NK-92 (cell line): Measurements from ENCODE around the gene GAB2.

Source experiments
- DNase-seq: peaks from one replicate; lab custom pipeline; 2025; ENCODE audit not compliant: unreplicated experiment; lab: John Stamatoyannopoulos, UW

Gene GAB2

DNA sequence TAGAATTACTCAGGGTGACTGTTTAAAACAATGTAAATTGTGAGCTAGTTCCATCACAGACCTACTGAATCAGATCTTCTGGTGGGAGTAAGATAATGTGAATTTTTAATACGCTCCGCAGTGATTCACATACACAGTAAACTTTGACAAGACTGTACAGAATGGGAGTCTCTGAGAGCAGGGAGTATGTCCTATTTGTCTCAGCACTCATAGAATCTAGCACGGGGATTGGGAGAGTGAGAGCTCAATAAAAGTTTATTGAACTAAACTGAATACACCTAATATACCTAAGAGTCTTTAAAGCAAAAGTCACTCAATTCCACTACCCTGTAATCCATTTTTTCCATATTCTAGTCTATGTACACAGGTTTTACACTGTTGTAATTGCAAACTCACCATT, 11.2 kb upstream of the GAB2 start:
- no peak for DNase-seq

DNA sequence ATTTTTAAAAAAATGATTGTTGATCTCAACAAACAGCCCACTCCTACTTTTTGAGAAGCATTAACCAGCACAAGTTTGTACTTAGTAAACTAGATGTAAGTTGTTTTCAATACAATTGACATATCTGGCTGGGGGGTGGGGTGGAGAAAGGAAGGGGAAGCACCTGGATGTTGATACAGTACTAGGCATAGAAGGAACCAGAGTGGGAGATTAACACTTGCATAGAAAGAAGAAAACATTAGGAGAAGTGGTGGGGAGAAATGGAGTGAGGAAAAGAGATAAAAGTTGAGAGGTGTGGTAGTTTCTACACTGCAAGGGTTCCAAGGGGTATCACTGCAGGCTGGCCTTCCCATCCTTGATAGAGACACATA, 10.6 kb upstream of the GAB2 start:
- DNase-seq = no peak

GRCh38 chr11:78427615-78428265, 10.1 kb upstream of the GAB2 start:
- no peak for DNase-seq

- DNase-seq = no peak
Measured at GRCh38 chr11:78426845-78427244, 9.2 kb upstream of the GAB2 start.

DNA sequence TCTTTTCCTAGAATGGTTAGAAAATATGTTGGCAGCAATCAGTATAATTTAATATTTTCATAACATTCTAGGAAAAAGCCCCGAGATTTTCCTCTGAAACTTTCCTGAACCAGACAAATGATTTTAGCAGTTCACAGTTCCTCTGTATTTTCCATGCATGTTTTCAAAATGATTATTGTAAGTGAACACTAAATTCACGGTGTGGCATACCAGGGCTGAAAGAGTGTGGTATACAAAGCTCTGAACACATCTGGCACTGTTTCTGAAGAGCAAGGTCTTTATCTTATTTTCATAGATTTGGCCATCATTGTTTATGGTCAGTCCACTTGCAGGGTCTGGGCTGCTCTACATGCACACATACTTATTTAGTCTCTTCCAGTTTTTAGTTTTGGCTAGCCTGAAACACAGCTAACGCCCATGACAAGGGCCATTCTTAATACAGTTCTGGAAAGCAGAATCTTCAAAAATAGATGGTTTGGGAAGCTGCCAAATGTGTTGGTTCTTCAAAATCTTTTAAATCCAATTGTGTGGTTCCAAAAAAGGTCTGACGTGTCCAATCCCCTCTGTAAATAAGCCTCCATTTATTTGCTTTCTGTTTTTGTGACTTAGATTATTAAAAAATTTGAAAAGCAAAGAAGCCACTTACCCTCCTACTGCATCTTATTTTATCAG, 7.9 kb upstream of the GAB2 start:
- no peak for DNase-seq

GRCh38 chr11:78424334-78425270, 7.0 kb upstream of the GAB2 start:
- DNase-seq = no peak

GRCh38 chr11:78423241-78423640, 5.6 kb upstream of the GAB2 start:
- no peak for DNase-seq

DNA sequence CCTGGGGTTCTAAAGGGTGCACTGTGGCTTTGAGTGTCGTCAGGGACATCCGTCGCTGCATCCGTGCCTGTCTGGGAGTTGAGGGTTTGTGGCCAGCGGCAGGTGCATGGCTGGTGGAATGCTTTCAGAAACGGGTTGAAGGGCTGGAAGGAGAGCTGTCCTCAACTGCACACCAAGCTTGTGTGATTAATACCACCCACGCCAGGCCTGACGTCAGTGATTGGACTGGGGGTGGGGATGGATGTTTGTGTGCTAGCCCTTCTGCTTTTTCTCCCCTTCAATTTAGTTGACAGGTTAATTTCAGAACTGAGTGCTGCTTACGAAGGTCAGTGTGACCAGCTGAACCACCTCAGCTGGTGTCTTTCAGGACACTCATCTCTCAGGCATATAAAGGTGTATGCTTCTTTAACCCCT, 3.2 kb upstream of the GAB2 start:
- DNase-seq = no peak

DNA sequence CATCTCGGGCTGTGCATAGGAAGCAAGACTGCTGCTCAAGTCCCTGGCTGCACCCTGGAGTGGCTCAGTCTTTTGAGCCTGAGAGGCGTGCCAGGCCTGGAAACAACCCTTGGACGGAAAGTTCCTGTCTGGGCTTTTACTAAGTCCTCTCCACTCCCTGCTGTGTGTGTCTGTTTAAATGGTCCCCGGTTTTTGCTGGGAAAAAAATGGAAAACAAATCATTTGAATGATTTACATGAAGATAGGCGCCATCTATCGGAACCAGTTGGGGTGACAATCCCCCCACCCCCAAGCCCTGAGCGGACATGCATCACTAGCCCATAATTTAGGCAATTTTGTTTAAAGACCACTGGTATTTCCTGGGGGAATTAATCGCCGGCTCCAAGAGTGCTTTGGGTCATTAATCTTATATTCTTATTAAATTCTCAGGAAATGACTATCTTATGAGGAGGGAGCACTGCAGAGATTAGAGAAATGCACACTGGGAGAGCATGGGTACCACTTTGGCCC, 2.7 kb upstream of the GAB2 start:
- DNase-seq = no peak

GRCh38 chr11:78419327-78419726, 1.7 kb upstream of the GAB2 start:
- DNase-seq = no peak

DNA sequence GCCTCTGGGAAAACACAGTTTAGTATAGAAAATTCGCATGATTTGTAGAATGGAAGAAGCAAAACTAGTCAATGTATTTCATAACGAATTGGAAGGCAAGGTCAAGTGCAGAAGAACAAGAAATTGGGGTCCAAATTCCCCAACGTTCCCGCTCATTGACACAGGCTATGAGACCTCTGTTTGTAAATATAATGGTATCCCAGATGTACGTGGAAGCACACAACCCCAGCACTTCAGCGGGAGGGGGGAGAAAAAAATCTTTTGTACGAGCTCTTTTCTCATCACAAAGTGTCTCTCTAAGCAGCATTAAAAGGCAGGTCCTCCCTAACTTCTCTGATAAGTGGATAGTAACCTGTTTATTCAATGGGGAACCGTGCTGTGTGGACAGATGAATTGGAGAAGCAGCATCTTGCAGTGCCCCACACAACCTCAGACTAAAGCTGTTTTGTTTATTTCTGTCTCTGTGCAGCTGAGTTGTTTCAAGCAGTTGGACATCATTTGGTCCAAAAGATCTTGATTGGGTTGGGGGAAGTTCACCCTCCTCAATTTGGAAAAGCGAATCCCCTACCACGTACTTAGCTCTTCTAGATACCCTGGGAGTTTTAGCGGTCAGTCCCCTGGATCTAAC, 1.1 kb upstream of the GAB2 start:
- DNase-seq = no peak

DNA sequence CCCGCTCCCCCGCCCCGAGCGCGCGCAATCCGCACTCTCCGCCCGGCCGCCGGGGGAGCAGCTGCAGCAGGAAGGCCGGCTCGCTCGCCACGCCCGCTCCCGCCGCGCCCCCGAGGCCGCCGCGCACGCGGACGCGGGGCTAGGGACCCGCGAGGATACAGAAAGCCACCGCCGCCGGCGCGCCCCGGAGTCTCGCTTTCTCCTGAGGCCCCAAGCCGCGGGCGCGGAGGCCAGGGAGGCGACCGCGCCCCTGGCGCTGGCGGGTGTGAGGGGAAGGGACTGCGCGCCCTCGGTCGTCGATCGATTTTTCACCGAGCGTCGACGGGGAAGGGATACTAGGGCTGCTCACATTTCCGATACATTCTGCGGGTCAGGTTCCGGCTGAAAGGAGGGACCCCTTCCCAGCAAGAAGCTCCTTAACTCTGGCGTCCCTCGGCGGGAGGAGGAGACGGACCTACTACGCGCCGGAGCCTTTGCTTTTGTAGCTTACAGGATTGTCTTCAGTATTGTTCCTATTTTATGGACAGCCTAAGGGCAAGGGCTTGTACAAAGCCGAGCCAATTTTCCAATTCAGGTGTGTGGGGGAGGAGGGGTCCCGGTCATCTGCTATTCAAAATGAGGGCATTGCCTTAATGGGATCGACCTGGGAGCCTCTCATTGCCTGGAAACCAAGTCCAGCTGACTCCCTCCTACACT, 416 bp upstream of the GAB2 start:
- no peak for DNase-seq

- DNase-seq = no peak
Measured at GRCh38 chr11:78416285-78417174, 1.1 kb downstream of the GAB2 start.

DNA sequence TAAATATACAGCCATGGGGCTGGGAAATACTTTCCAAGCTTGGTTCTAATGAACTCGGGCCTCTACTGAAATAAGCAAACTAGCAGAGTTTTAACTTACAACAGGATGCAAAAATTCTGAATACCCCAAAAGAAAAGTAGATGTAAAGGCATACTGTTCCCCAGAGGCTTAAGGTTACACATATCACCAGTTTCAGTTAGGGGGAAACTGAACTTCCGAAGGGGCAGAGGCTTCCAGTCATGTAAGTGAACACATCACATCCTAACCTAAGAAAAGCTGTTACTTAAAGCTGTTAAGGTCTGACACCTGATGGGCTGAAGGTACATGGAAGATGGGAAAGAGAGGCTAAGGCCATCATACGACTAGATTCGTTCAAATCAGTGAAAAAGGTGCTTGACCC, 2.3 kb downstream of the GAB2 start:
- no peak for DNase-seq

- no peak for DNase-seq
Measured at GRCh38 chr11:78414321-78415051, 3.1 kb downstream of the GAB2 start.

- DNase-seq = no peak
Measured at GRCh38 chr11:78408619-78409018, 9.0 kb downstream of the GAB2 start.

GRCh38 chr11:78406568-78407196, 10.9 kb downstream of the GAB2 start:
- no peak for DNase-seq

DNA sequence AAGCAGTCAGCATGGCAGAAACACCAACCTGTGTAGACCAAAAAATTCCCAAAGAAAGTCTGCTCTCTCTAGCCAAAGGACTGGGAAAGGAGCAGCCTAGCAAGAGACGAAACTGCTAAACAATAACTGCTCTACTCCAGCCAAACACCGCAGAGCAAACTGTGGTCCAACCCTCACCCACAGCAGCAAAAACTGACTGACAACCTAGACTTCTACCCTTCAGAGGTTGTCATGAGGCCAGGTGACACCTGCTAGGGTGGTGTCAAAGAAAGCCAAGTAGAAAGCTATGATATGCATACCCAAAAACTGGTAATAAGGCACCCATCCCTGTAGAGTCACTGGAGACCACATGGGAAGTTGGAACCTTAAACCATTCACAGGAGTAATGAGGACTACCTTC, 11.8 kb downstream of the GAB2 start:
- no peak for DNase-seq

DNA sequence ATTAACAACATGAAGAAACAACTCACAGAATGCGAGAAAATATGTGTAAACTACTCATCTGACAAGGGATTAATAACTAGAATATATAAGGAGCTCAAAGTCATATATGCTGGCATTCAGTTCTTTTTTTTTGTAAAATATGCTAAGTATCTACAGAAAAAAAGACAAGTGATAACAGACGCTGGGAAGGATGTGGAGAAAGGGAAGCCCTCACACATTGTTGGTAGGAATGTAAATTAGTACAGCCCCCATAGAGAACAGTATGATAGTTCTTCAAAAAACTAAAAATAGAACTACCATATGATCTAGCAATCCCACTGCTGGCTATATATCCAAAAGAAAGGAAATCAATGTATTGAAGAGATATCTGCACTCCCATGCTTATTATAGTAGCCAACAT, 13.8 kb downstream of the GAB2 start:
- no peak for DNase-seq
